ENCODE data around the gene CD247.

CD247 gene

GRCh38 chr1:167447521-167448136, 70.7 kb downstream of the CD247 start:
- ChIA-PET POLR2A (interaction anchor here (0.5 to 1.0 kb wide), 3 partner anchors 119 to 538 kb away, joined by 3 read pairs; partner anchors contain the start of gene POU2F1), CTCF (interaction anchor here (2.4 kb wide), 1 partner anchor 86 kb away, joined by 8 read pairs; no protein-coding TSS in a partner anchor)
- no peaks in the 10 kb centered on the region for H3K36me3 ChIP-seq (ENCODE audit: control insufficient read depth in 2 of 2, insufficient read depth in 1 of 2, low read length in 2 of 2)
- H3K9me3 ChIP-seq (ENCODE audit: control insufficient read depth, insufficient read depth, low read depth, low read length), result no peaks in the 10 kb centered on the region
- H3K4me1 ChIP-seq (ENCODE audit: control insufficient read depth, insufficient read depth, low read length), result no peaks in the 10 kb centered on the region
- H3K4me3 ChIP-seq (ENCODE audit: low read depth, low read length), result no peak overlapping the region
- TF ChIP-seq OSR2 (tag by site-specific recombination; IDR thresholded peaks at IDR 0.05) (peak; percentile 47), ZNF362 (tag by site-specific recombination; IDR thresholded peaks at IDR 0.05) (no peak), ZBTB17 (tag by site-specific recombination; IDR thresholded peaks at IDR 0.05) (peak; percentile 61), ZNF514 (tag by site-specific recombination; IDR thresholded peaks at IDR 0.05) (no peak), ZSCAN16 (tag by site-specific recombination; IDR thresholded peaks at IDR 0.05) (no peak), ZNF580 (tag by site-specific recombination; IDR thresholded peaks at IDR 0.05) (no peak), HIC1 (tag by site-specific recombination; IDR thresholded peaks at IDR 0.05) (no peak), GLIS1 (tag by site-specific recombination; IDR thresholded peaks at IDR 0.05) (peak; percentile 84), TSHZ1 (tag by site-specific recombination; IDR thresholded peaks at IDR 0.05; ENCODE audit: borderline replicate concordance) (no peak), ZNF341 (tag by site-specific recombination; IDR thresholded peaks at IDR 0.05; ENCODE audit: low read depth) (0 out of 2 replicates have a peak, but pooled peaks have one; percentile 22), AEBP2 (tag by site-specific recombination; IDR thresholded peaks at IDR 0.05; ENCODE audit: borderline replicate concordance) (no peak)
- no peak overlapping the region for H3K27ac ChIP-seq (ENCODE audit: extremely low read depth, low read depth, low read length)

GRCh38 chr1:167446966-167447365, 71.4 kb downstream of the CD247 start:
- POLR2A ChIA-PET, result interaction anchor here (0.8 to 1.0 kb wide), 2 partner anchors 8 to 226 kb away, joined by 3 read pairs; partner anchors contain the start of gene POU2F1
- CTCF ChIA-PET, result interaction anchor here (2.4 kb wide), 1 partner anchor 87 kb away, joined by 8 read pairs; no protein-coding TSS in a partner anchor
- no peak overlapping the region for H3K4me3 ChIP-seq (ENCODE audit: low read depth, low read length)
- no peak overlapping the region for H3K27ac ChIP-seq (ENCODE audit: extremely low read depth, low read depth, low read length)
- H3K4me1 ChIP-seq (ENCODE audit: control insufficient read depth, insufficient read depth, low read length), result no peaks in the 10 kb centered on the region
- no peaks in the 10 kb centered on the region for H3K9me3 ChIP-seq (ENCODE audit: control insufficient read depth, insufficient read depth, low read depth, low read length)
- H3K36me3 ChIP-seq (ENCODE audit: control insufficient read depth in 2 of 2, insufficient read depth in 1 of 2, low read length in 2 of 2), result no peaks in the 10 kb centered on the region
- no peak for TF ChIP-seq HOXA7 (CRISPR knock-in tag; IDR thresholded peaks at IDR 0.05; ENCODE audit: borderline replicate concordance)
- TF ChIP-seq KLF10 (tag by site-specific recombination; IDR thresholded peaks at IDR 0.05), result no peak
- TF ChIP-seq ZNF155 (tag by site-specific recombination; IDR thresholded peaks at IDR 0.05), result no peak
- no peak for TF ChIP-seq ZNF549 (tag by site-specific recombination; IDR thresholded peaks at IDR 0.05)
- no peak for TF ChIP-seq ZNF148 (tag by site-specific recombination; IDR thresholded peaks at IDR 0.05; ENCODE audit: borderline replicate concordance)
- no peak for TF ChIP-seq ZNF560 (tag by site-specific recombination; IDR thresholded peaks at IDR 0.05; ENCODE audit: borderline replicate concordance)
- TF ChIP-seq ZNF26 (tag by site-specific recombination; IDR thresholded peaks at IDR 0.05), result no peak
- no peak for TF ChIP-seq ZSCAN23 (tag by site-specific recombination; IDR thresholded peaks at IDR 0.05)
